Measurements from ENCODE around the gene ERGIC2.
A peak's percentile ranks its signal among the peaks of the same experiment; 100 is the strongest.

Gene ERGIC2

DNA sequence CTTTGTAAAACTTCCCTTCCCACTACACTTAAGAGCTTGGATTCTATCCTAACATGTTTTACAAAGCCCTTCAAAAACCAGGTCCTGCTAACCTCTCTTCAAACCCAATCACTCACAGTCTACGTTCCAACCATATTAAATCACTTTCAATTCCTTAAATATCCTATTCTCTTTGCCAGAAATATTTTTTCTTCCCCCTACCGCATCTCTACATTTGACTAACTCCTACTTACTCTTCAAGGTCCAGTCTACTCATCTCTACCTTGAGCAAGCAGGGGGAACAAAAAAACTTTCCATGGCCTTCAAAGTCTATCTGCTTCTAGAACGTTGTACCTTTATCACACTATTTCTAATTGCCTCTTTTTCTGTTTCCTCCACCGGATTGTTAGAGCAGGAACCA is 6.1 kb downstream of the ERGIC2 start:
- no peak for DNase-seq

GRCh38 chr12:29374012-29374411 is 7.0 kb downstream of the ERGIC2 start:
- no peak for DNase-seq

- no peak for DNase-seq
Measured at GRCh38 chr12:29365091-29365490, 15.9 kb downstream of the ERGIC2 start.

DNA sequence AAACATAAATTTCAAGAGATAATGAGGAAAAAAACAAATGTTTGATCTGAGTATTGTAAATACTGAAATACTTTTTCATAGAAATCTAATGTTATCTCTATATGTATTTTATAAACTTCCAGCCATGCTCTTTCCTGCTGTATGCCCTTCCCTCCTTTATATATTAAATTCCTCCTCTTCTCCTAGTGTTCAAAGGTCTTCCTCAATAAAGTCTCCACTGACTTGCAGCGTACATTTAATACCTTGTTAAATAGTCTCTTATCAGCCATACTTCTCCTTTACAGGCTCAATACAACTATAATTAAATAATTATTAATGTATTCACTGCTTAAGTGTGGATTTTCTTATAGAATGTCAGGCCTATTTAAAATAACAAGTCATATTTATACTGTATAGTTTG is 26.0 kb downstream of the ERGIC2 start:
- no peak for DNase-seq

- peak; percentile 12 for DNase-seq
Measured at GRCh38 chr12:29350080-29350479, 30.9 kb downstream of the ERGIC2 start.

GRCh38 chr12:29346769-29347421 is 34.1 kb downstream of the ERGIC2 start:
- no peak for DNase-seq

DNA sequence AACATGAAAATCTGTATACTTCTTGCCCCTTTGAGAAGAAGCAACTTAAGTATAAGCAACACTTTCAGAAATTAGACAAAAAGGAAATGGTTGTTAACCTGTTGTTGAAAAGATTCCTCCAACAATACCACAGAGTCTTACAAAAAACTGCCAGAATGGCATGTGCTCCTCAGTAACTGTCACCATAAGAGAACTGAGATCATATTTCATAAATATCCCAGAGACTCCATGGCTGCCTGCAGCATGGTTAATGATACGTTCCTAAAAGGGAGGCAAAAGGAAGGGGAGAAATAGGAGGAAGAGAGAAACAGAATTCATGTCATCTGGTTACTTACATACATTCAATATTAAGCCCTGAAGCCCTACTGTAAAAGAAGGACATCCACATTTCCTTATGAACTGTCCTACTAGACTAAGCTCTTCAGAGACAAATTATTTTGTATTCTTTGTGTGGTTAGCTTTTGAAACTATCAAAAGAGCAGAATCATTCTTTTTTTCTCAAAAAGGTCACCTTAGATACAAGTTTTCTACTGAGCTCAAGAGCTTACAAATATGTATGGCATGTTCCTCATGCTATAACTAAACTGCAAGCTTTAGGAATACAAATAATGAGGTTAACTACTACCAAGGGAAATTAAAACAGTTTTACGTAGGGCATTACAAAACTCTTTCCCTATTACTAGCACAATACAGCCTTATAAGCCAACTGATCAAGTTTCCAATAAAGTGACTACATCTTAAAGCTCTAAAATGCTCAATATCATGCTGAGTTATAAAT is 37.8 kb downstream of the ERGIC2 start:
- DNase-seq, result no peak

- no peak for DNase-seq
Measured at GRCh38 chr12:29337325-29337724, 43.6 kb downstream of the ERGIC2 start.

DNA sequence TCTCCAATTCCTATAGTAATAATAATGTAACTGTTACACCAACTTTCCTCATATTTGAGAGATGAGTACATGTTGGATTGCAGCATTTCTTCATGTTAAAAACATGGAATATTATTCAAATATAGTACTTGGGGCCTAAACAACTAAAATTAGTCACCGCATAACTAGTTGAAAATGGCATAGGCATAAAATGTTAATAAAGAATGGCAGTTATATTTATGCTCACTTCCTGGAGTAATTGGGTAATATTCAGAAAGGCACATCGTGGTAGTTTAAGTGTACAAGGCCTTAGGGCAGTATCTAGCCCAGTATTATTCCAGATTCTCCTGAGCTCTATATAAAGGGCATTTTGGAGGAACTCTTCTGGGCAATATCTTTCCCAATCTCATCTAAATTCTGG is 46.0 kb downstream of the ERGIC2 start:
- no peak for DNase-seq

- DNase-seq, result no peak
Measured at GRCh38 chr12:29333178-29333577, 47.8 kb downstream of the ERGIC2 start.

- no peak for DNase-seq
Measured at GRCh38 chr12:29329411-29329810, 51.6 kb downstream of the ERGIC2 start.

GRCh38 chr12:29322157-29322556 is 58.8 kb downstream of the ERGIC2 start:
- no peak for DNase-seq

DNA sequence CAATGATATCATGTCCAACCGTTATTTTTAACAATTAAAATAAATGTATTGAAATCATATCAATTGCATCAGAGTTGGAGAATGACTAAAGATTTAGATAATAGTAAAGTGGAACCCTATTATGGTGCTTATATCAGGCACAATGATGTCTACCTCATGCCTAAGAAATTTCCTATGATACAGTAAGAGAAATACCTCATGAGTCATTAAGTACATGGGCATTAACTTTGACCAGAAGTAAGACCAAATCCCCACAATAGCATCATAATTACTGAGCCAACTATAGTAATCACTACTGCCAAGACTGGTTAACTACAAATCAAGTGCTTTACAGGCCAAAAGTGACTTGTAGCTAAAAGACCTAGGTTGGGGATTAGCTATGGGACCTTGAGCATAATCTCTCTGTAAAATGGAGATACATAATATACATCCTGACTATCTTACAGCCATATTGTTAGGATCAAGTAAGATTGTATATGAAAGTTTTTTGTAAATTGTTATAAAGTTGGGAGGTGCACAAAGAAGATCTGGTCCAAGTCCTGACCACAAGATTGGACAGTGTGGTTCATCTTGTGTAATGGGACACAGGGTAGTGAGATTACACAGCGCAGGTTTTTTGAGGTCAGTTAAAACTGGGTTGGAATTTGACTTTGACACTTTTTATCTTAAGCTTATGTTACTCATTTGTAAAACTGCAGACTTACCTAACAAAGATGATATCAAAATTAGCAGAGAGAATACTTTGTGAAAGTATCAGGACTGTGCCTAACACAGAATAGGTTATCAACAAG is 60.5 kb downstream of the ERGIC2 start:
- no peak for DNase-seq

DNA sequence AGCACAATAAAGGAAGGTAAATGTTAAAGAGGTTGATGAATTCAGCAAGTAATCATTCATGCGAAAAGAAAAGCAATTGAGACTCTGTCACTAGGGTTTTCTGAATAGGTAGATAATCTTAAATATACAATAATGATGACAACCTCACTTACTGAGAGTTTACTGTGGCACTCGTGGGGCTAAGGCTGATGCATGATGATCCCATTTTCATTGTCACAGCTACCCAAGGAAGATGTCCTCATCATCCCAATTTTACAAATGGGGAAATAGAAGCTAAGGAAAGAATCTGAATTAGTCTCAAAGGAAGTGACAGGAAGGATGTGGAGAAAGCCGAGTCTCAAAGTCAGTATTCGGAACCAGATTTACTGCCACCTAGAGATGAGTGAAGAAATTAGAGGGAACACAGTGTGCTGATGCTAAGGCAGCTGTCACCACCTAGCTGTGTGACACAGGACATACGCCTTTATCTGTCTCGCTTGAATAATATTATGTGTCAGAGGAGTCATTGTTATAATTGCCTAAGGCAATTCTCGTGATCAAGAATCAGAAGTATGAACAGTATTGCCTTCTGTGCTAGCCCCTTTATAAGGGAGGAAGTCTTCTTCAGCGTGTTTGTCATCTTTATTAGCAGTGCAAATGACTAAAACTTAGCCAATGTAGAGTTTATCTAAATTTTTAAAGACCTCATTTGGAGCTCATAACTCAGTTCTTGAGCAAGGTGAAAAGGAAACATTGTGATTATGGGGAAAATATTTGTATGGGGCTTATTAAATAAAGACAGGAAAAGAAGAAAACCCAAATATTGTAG is 63.2 kb downstream of the ERGIC2 start:
- DNase-seq, result peak; percentile 83

- DNase-seq, result no peak
Measured at GRCh38 chr12:29316752-29317151, 64.2 kb downstream of the ERGIC2 start.

DNA sequence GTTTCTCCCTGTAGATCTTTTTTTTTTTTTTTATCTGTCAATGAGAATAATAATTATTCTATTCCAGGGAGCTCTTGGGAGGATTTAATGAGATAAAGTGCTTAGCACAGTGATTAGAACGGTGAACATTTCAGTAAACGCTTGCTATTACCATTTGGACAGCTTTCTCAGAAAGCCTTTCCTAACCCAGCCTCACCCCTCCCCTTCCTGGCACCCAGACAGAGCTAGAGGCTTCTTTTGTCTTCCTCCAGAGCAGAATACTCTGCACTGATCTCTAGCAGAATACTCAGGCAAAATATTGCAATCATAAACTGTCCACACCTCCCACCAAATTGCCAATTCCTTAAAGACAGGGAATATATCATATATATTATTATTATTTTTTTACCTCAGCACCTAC is 66.6 kb downstream of the ERGIC2 start:
- DNase-seq, result no peak

- DNase-seq, result no peak
Measured at GRCh38 chr12:29310899-29311298, 70.1 kb downstream of the ERGIC2 start.

DNA sequence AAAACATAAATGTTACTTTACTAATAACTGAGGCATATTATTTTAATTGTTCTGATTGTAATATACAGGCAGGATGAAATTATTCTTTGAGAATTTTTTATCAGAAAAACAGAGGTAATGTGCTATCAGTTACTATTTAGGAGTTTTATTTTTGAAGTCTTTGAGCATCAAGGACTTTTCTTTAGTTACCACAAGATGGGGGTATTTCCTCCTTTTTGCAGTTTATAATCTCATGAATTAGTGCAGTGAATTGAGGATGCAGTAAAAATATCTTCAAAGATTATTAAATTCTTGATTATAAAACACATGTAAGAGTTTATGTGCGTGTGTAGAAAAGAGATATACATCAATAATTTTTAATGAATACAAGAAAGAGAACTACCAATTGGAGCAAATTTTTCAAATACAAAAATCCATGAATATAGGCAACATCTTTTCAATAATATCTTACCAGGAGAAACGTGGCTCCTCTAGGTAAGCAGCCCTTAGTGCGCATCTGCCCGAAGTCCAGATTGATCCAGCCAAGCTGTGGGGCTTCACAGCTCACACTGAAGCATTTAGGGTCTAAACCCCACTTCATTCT is 71.6 kb downstream of the ERGIC2 start:
- peak; percentile 15 for DNase-seq

- no peak for DNase-seq
Measured at GRCh38 chr12:29306682-29307081, 74.3 kb downstream of the ERGIC2 start.

DNA sequence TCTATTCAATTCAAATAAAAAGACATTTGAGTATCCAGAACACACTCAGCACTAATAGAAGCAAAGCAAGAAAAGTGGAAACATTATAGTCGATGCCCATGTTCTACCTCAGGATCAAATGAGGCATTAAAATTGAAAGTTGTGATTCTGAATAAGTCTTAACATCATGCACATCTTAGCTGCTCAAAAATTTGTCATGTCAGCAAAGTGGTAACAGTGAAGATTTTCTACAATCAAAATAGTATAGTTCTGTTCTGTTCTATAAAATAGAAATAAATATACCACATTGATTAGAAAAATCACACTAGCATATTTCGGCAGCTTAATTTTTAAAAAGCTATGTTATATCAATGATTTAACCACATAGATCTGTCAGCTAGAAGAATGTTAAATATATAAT is 74.7 kb downstream of the ERGIC2 start:
- no peak for DNase-seq

DNA sequence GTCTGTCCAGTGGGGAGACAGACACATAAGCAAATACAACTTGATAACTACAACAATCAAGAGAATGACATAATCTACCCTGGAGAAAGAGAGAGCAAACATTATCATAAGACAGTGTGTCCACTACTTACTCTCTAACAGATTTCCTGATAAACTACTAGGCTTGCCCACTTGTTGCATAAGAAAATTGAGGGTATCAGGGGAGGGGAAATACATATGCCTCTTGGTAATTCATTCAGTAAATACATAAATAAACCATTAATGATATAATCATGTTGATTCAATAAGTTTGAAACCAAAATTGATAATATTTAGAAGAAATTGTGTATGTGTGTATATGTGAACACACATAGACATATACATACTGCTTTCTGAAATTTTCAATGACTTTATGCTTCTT is 76.6 kb downstream of the ERGIC2 start:
- DNase-seq, result no peak

GRCh38 chr12:29301114-29301513 is 79.9 kb downstream of the ERGIC2 start:
- no peak for DNase-seq

DNA sequence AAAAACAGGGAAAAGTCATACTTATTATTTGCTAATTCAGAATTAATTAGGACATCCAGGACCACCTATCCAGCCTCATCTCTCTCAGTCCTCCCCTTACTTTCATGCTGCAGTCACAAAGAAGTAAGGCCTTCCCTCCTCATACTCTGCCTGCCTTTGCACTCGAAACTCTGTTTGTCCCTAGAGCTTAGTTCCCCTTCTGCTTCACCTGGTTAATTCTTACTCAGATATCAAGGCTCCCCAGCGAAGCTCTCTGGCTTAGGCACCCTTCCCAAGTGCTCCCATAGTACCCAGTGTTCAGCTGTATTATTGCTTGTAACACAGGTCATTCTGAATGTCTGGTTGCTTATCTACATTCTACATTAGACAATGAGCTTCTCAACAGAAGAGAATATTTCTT is 81.3 kb downstream of the ERGIC2 start:
- DNase-seq, result no peak

Data from SHP77 treated with DMSO at 0.1 percent for 48 hours (cell line).